Skeletal muscle tissue (tissue), 4 donors: ENCODE results near the gene HHIPL1. TPM values are rescaled to one million over a fixed set of nuclear protein-coding genes. Genes with fewer than 3 reads are reported as not detected.
A peak's percentile ranks its signal among the peaks of the same experiment; 100 is the strongest.

Source experiments
- H3K27ac ChIP-seq: one replicate; pipeline ENCODE4 v1.7.0; 2013; ENCODE audit warnings: mild to moderate bottlenecking, low read depth, low read length, inconsistent platforms
- H3K27me3 ChIP-seq, 3 donors: one replicate each; pipeline ENCODE4 v1.7.0; 2013; ENCODE audit warnings: low read length in 3 of 3; ENCODE audit not compliant: control insufficient read depth in 3 of 3, insufficient read depth in 3 of 3
- H3K36me3 ChIP-seq, 3 donors: one replicate each; pipeline ENCODE4 v1.7.0; 2013; ENCODE audit warnings: low read length in 3 of 3; ENCODE audit not compliant: control insufficient read depth in 3 of 3, insufficient read depth in 3 of 3
- H3K4me1 ChIP-seq, 3 donors: one replicate each; pipeline ENCODE4 v1.7.0; 2013; ENCODE audit warnings: low read length in 3 of 3, mild to moderate bottlenecking in 3 of 3; ENCODE audit not compliant: control insufficient read depth in 3 of 3, insufficient read depth in 3 of 3
- H3K4me3 ChIP-seq, 3 donors: one replicate each; pipeline ENCODE4 v1.7.0; 2013; ENCODE audit warnings: low read length in 3 of 3
- H3K9ac ChIP-seq, 3 donors: one replicate each; pipeline ENCODE4 v1.7.0; 2013; ENCODE audit warnings: low read length in 3 of 3, mild to moderate bottlenecking in 3 of 3, moderate library complexity in 2 of 3, low read depth in 1 of 3
- H3K9me3 ChIP-seq, 3 donors: one replicate each; pipeline ENCODE4 v1.7.0; 2013; ENCODE audit warnings: low read length in 3 of 3; ENCODE audit not compliant: control insufficient read depth in 3 of 3
- total RNA-seq: library from RNA; depleted of rRNA; stranded (reverse); fragments of >200 nt; gene quantifications from one replicate; pipeline ENCODE4 v1.2.3, GENCODE V29; 2014
- donor health status: Osteomylitis.

The HHIPL1 gene
- 2.6 TPM for total RNA-seq

DNA sequence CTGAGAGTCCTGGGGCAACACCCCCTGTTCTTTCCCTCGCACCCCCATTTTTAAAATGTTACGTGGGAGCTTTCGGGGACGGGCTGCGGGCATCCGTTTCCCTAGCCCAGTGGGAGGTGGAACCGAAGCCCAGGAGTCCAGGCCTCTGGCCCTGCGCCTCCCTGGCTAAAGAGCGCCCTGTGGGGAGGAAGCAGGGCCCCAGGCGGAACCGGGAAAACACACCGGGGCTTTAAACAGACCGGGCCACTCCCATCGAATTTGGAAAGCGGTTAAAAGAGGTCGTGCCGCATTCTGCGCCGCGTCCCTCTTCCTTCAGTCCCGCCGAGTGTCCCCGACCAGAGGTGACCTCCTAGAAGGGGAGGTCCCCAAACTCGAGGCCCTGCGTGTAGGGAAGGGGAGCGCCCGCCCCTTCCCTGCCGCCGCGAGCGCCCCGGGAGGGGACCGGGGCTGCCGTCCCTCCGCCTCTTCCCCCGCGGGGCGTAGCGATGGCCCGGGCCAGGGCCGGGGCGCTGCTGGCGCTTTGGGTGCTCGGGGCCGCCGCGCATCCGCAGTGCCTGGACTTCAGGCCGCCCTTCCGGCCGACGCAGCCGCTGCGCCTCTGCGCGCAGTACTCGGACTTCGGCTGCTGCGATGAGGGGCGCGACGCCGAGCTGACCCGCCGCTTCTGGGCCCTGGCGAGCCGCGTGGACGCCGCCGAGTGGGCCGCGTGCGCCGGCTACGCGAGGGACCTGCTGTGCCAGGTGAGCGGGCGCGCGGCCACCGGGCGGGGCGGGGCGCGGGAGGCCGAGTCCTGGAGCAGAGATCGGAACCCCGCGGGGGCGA, at the start of gene HHIPL1:
TSS of gene HHIPL1 (plus strand) at position 407 of the 822 bp plus-strand sequence. CDS start at position 486, 79 bp downstream.
- peaks cover 8 to 25% (median 14%) of the 10 kb centered on the region in 3 donors for H3K27me3 ChIP-seq
- peak within 1 kb of the TSS; percentile 38 to 64 (median 60) for H3K4me3 ChIP-seq
- H3K9me3 ChIP-seq, result no peaks in the 10 kb centered on the region
- no peak within 1 kb of the TSS for H3K27ac ChIP-seq
- peaks cover 0 to 6% (median 3%) of the 10 kb centered on the region in 3 donors for H3K4me1 ChIP-seq
- H3K9ac ChIP-seq, result peak within 1 kb of the TSS; percentile 33 to 67 (median 66)
- no peaks in the 10 kb centered on the region for H3K36me3 ChIP-seq

DNA sequence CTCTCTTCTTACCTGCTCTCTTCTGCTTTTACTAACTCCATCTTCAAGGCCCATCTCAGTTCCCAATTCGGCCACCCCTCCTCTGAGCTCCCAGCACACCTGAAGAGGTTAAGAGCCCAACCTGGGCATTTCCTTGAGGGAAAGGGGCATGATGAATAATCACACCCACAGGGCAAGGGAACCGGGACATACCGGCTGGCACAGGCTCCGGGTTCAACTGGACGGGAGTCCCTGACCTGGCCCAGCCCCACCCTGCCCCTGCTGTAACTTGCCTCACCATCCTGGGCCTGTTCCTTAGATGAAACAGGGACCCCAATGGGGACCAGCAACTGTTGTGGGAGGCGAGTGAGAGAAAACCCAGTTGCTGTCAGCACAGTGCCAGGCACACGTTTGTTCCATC, 49.4 kb upstream of the HHIPL1 start:
- no peaks in the 10 kb centered on the region for H3K36me3 ChIP-seq
- no peaks in the 10 kb centered on the region for H3K27me3 ChIP-seq
- peaks cover 43 to 81% (median 77%) of the 10 kb centered on the region in 3 donors for H3K4me1 ChIP-seq
- H3K9me3 ChIP-seq, result no peaks in the 10 kb centered on the region
- H3K9ac ChIP-seq, result no peak overlapping the region
- peak overlapping the region; percentile 46 for H3K27ac ChIP-seq
- H3K4me3 ChIP-seq, result no peak overlapping the region

DNA sequence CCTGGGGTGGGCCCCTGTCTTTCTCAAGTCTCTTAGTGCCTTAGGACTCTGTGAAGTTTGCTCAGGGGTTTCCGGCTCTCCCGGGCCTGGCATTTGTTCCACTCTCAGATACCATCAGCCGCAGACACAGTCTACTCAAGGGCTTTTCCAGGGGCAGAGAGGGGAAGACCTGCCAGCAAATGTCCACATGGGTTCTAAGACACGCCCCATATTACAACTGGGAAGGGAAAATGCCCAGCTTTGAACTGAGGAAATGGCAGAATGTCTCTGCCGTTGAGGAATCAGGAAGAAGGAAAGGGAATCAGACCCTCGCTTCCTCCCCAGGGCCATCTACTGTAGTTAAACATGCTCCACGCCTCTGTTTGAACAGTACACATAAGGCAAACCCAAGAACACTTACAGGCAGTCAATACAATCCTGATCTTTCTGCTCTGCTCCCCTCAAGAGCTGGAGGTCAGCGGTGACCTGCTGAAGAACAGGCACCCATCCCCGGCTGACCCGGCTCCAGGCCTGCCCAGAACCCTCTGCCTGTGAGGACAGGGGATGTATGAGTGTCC, 48.8 kb upstream of the HHIPL1 start:
- H3K27me3 ChIP-seq, result no peaks in the 10 kb centered on the region
- H3K4me1 ChIP-seq, result peaks cover 36 to 79% (median 72%) of the 10 kb centered on the region in 3 donors
- no peaks in the 10 kb centered on the region for H3K36me3 ChIP-seq
- H3K27ac ChIP-seq, result peak overlapping the region; percentile 46
- H3K9me3 ChIP-seq, result no peaks in the 10 kb centered on the region
- H3K4me3 ChIP-seq, result no peak overlapping the region
- peak overlapping the region in 1 of 3 donors; percentile 51 for H3K9ac ChIP-seq

DNA sequence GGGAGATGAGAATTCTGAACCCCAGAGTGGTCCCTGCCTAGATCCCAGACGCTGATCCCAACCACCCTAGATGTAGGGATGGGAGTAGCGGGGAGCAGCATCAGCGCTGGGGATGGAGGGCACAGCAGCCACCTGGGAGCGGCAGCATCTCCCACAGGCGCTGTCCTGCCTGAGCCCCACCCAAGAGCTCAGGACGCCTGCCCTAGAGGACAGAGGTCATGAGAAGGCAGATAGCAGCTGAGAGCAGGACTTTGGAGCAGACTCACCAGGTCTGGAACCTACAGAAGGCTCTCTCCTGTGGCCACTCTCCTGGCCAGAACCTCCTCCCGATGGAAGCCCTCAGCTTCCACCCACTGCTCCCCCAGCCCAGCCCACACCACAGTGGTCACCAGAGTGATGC, 48.2 kb upstream of the HHIPL1 start:
- Histone ChIP-seq H3K36me3 (no peaks in the 10 kb centered on the region), H3K4me3 (no peak overlapping the region), H3K9me3 (no peaks in the 10 kb centered on the region), H3K27me3 (no peaks in the 10 kb centered on the region), H3K4me1 (peaks cover 34 to 80% (median 73%) of the 10 kb centered on the region in 3 donors), H3K9ac (no peak overlapping the region), H3K27ac (no peak overlapping the region)

DNA sequence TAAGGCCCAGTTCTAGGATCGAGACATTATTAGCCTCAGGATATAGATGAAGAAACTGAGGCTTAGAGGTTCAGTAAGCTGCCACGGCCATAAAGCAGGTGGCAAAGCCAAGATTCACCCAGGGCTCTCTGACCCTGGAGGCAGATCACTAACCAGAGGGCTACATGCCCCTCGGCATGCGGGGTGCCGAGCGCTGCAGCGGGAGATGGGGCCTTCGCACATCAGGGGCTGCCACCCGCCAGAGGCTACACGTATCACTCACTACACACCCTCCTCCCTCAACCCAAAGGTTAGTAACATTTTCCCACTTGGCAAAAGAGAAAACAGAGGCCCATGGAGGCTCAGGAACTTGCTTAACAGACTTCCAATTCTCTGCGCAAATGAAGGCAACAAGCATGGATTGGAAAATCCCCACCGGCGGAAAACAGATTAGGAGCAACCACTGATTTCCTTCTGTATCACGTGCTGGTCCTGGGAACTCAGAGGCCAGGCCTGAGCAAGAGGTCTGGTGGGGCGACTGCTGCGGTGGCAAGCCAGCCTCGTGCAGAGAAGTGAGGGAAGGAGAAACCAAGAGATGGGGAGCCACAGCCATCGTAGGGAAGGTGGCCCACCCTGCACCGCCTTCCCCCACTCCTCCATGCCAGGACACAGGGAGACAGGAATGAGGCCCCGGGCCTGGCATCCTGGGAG, 46.9 kb upstream of the HHIPL1 start:
- Histone ChIP-seq H3K27ac (peak overlapping the region; percentile 36), H3K9me3 (no peaks in the 10 kb centered on the region), H3K27me3 (no peaks in the 10 kb centered on the region), H3K36me3 (no peaks in the 10 kb centered on the region), H3K9ac (no peak overlapping the region), H3K4me3 (no peak overlapping the region), H3K4me1 (peaks cover 38 to 80% (median 73%) of the 10 kb centered on the region in 3 donors)

DNA sequence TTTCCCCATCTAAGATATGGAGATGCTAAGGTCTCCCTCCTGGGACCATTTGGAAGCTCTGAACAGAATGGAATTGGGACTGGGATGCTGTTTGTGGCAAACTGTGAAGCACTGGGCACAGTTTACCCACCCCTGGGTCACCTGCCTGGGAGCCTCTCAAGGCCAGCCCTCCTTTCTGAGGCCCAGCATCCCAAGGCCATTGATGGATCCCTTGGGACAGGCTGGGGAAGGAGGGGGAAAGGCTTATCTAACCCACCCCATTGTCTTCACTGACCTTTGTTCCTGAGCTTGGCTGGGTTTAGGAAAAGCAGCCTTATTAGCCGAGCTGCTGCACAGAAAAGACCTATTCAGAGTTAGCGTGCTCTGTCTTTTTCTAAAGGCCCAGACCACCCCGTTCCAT, 46.2 kb upstream of the HHIPL1 start:
- Histone ChIP-seq H3K27ac (peak overlapping the region; percentile 13), H3K4me3 (no peak overlapping the region), H3K36me3 (no peaks in the 10 kb centered on the region), H3K9me3 (no peaks in the 10 kb centered on the region), H3K9ac (no peak overlapping the region), H3K4me1 (peaks cover 40 to 78% (median 71%) of the 10 kb centered on the region in 3 donors), H3K27me3 (no peaks in the 10 kb centered on the region)

DNA sequence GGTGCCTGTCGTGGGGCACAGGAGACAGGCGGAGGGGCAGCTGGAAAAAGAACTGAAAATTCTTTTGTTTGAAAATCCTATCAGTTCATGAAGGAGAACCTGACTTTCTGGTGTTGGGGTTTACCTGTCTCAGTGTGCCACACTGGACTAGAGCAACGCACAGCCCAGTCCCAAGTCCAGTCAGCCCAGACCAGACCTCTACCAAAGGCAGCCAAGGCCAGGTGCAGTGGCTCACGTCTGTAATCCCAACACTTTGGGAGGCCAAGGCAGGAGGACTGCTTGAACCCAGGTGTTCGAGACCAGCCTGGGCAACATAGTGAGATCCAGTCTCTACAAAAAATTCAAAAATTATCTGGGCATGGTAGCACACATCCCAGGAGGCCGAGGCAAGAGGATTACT, 45.5 kb upstream of the HHIPL1 start:
- no peaks in the 10 kb centered on the region for H3K27me3 ChIP-seq
- peaks cover 36 to 73% (median 66%) of the 10 kb centered on the region in 3 donors for H3K4me1 ChIP-seq
- no peak overlapping the region for H3K27ac ChIP-seq
- H3K9me3 ChIP-seq, result no peaks in the 10 kb centered on the region
- H3K36me3 ChIP-seq, result no peaks in the 10 kb centered on the region
- H3K9ac ChIP-seq, result no peak overlapping the region
- no peak overlapping the region for H3K4me3 ChIP-seq

DNA sequence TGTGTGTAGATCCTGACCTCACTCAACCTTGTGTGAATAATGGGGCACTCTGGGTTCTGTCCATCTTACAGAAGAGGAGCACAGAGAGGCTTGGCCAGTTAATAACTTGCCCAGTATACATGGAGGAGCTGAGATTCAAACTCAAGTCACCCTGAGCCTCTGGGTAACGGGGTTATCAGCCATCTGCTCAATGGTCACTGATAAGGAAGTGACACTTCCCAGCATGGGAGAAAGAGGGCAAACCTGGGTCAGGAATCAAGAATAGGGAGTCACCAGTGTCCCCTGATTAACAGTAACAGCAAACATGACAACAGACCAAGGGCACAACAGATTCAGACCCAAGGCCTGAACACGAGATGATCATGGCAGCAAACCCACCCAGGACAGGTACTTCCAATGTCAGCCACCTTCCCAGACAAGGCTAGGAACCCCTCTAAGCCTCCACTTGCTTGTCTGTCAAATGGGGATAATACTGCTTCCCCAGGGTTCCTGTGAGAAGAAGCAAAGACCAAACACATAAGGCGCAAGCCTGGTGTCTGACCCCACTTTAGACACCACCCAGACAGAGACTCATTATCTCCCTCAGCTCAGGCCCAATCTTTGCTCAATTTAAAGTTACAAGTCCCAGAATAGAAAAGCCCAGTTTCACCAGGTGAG, 44.6 kb upstream of the HHIPL1 start:
- no peak overlapping the region for H3K9ac ChIP-seq
- no peaks in the 10 kb centered on the region for H3K36me3 ChIP-seq
- H3K4me1 ChIP-seq, result peaks cover 34 to 66% (median 60%) of the 10 kb centered on the region in 3 donors
- no peak overlapping the region for H3K27ac ChIP-seq
- H3K9me3 ChIP-seq, result no peaks in the 10 kb centered on the region
- no peaks in the 10 kb centered on the region for H3K27me3 ChIP-seq
- no peak overlapping the region for H3K4me3 ChIP-seq

DNA sequence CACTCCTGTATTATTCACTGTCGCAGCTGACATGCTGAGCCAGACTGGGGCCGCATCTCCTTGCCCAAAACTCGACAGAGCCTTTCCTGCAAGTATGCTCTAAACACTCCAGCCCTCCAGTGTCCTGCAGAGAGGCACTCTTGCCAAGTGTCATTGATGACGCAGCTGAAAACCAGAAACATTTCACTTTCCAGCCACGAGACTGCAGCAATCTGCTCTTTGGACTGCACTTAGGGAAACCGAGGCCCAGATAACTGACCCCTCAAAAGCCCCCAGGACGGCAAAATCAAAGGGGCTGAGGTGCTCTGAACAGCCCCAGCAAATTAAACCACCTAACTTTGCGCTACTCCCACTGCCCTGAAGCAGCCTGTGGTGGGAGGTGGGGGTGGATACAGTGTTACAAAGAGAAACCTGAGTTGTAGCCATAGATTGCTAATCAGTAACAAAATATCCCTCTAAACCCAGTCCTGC, 43.5 kb upstream of the HHIPL1 start:
- Histone ChIP-seq H3K4me1 (peaks cover 38 to 66% (median 58%) of the 10 kb centered on the region in 3 donors), H3K4me3 (peak overlapping the region in 2 of 3 donors; percentile 9 to 20), H3K9ac (peak overlapping the region in 1 of 3 donors; percentile 28), H3K27me3 (no peaks in the 10 kb centered on the region), H3K36me3 (no peaks in the 10 kb centered on the region), H3K27ac (no peak overlapping the region), H3K9me3 (no peaks in the 10 kb centered on the region)
